CD14-positive monocyte (primary cell): ENCODE measurements around the gene MAL. TPM values are rescaled to one million over a fixed set of nuclear protein-coding genes. Genes with fewer than 3 reads are reported as not detected.

ENCODE experiments used
- DNase-seq, 3 donors: peaks; one replicate each; pipeline ENCODE4 v3.0.0-alpha.2; 2011 to 2022
- H2AFZ ChIP-seq: 2 replicates; pipeline ENCODE4 v1.6.0; 2012; ENCODE audit warnings: mild to moderate bottlenecking, low read depth, low read length, inconsistent platforms; ENCODE audit not compliant: insufficient read depth, poor library complexity, severe bottlenecking
- H3K27ac ChIP-seq, 2 donors: 1 replicate in 1 of 2; 2 replicates in 1 of 2; pipeline ENCODE4 v1.5.1; 2012 to 2013; ENCODE audit warnings: low read length in 2 of 2, control low read depth in 1 of 2, inconsistent platforms in 1 of 2, low read depth in 1 of 2, mild to moderate bottlenecking in 1 of 2
- H3K27me3 ChIP-seq, 2 donors: one replicate each; pipeline versions ENCODE4 v1.6.0 to v1.6.1; 2011 to 2013; ENCODE audit warnings: low read length in 2 of 2; ENCODE audit not compliant: control insufficient read depth in 2 of 2, insufficient read depth in 2 of 2
- H3K36me3 ChIP-seq, 2 donors: replicated peaks in 1 of 2; 1 replicate in 1 of 2; 2 replicates in 1 of 2; pipeline versions ENCODE4 v1.5.1 to v1.6.1; 2012 to 2013; ENCODE audit warnings: low read length in 2 of 2, control low read depth in 1 of 2, inconsistent platforms in 1 of 2, mild to moderate bottlenecking in 1 of 2; ENCODE audit not compliant: insufficient read depth in 2 of 2, control insufficient read depth in 1 of 2
- H3K4me1 ChIP-seq, 2 donors: 1 replicate in 1 of 2; 2 replicates in 1 of 2; pipeline versions ENCODE4 v1.5.1 to v1.6.1; 2012 to 2013; ENCODE audit warnings: low read length in 2 of 2, control low read depth in 1 of 2, inconsistent platforms in 1 of 2, mild to moderate bottlenecking in 1 of 2, moderate library complexity in 1 of 2; ENCODE audit not compliant: insufficient read depth in 2 of 2, control insufficient read depth in 1 of 2
- H3K4me2 ChIP-seq: replicated peaks from 2 replicates; pipeline ENCODE3; 2012; ENCODE audit warnings: low read length, moderate library complexity, mild to moderate bottlenecking; ENCODE audit not compliant: poor library complexity, severe bottlenecking; ENCODE audit errors: extremely low read depth
- H3K4me3 ChIP-seq, 3 experiments: fragments of 200-600 bp in 1 of 3; sonication (generic) in 1 of 3; replicated peaks in 1 of 3; 1 replicate in 2 of 3; 2 replicates in 1 of 3; pipeline ENCODE4 v1.5.1; 2011 to 2013; ENCODE audit warnings: low read length in 3 of 3, mild to moderate bottlenecking in 3 of 3, control low read depth in 2 of 3, low read depth in 2 of 3, inconsistent platforms in 1 of 3, moderate library complexity in 1 of 3
- H3K79me2 ChIP-seq: 2 replicates; pipeline ENCODE4 v1.6.0; 2012; ENCODE audit warnings: mild to moderate bottlenecking, control low read depth, inconsistent platforms, low read length, moderate library complexity; ENCODE audit not compliant: insufficient read depth
- H3K9ac ChIP-seq: 2 replicates; pipeline ENCODE4 v1.6.0; 2017; ENCODE audit warnings: low read length, mild to moderate bottlenecking; ENCODE audit not compliant: insufficient read depth, poor library complexity, severe bottlenecking
- H3K9me3 ChIP-seq, 2 donors: replicated peaks in 1 of 2; 1 replicate in 1 of 2; 2 replicates in 1 of 2; pipeline versions ENCODE4 v1.5.1 to v1.6.1; 2012 to 2013; ENCODE audit warnings: low read length in 2 of 2, control low read depth in 1 of 2; ENCODE audit not compliant: control insufficient read depth in 1 of 2, insufficient read depth in 1 of 2
- H4K20me1 ChIP-seq: 2 replicates; pipeline ENCODE4 v1.6.0; 2012; ENCODE audit warnings: mild to moderate bottlenecking, low read length, control low read depth, moderate library complexity; ENCODE audit not compliant: insufficient read depth
- H3K27ac Mint-ChIP-seq, 7 donors: one replicate each; pipeline ENCODE4 v1.8.0; 2020; ENCODE audit warnings: mild to moderate bottlenecking in 7 of 7, mixed read lengths in 7 of 7, moderate library complexity in 6 of 7, inconsistent platforms in 2 of 7
- H3K27me3 Mint-ChIP-seq, 3 donors: one replicate each; pipeline ENCODE4 v1.8.0; 2021 to 2022; ENCODE audit warnings: low read depth in 3 of 3, mild to moderate bottlenecking in 3 of 3, mixed read lengths in 3 of 3, moderate library complexity in 3 of 3, inconsistent platforms in 1 of 3
- H3K36me3 Mint-ChIP-seq, 2 donors: one replicate each; pipeline ENCODE4 v1.8.0; 2020; ENCODE audit warnings: mixed read lengths in 2 of 2, inconsistent platforms in 1 of 2, mild to moderate bottlenecking in 1 of 2
- H3K4me1 Mint-ChIP-seq: one replicate; pipeline ENCODE4 v1.8.0; 2020; ENCODE audit warnings: mild to moderate bottlenecking, mixed read lengths
- H3K4me3 Mint-ChIP-seq, 2 donors: one replicate each; pipeline ENCODE4 v1.8.0; 2020; ENCODE audit warnings: mild to moderate bottlenecking in 2 of 2, mixed read lengths in 2 of 2, moderate library complexity in 1 of 2
- H3K9me3 Mint-ChIP-seq, 7 donors: one replicate each; pipeline ENCODE4 v1.8.0; 2020 to 2022; ENCODE audit warnings: mixed read lengths in 7 of 7, mild to moderate bottlenecking in 6 of 7, moderate library complexity in 6 of 7, inconsistent platforms in 2 of 7
- CTCF ChIP-seq: fragments of 200-600 bp; IDR thresholded peaks from one replicate; pipeline ENCODE4 v1.8.0; 2022; ENCODE audit warnings: antibody characterized with exemption, mild to moderate bottlenecking
- WGBS: methylation state at CpG from one replicate; pipeline ENCODE4 v1.1.5; 2013; ENCODE audit warnings: missing lambda C conversion rate; ENCODE audit not compliant: insufficient coverage; 5-methylcytosine and 5-hydroxymethylcytosine counted together
- intact Hi-C, 2 donors: fragments of 100-400 bp; cut with micrococcal nuclease; formaldehyde crosslinking; loops; one replicate each; pipeline versions ENCODE4 v1.15.0 to v1.15.1; 2023
- polyA plus RNA-seq, 3 donors: library from polyadenylated mRNA; depleted of rRNA in 1 of 3; unstranded in 2 of 3; stranded (reverse) in 1 of 3; fragments of 300-500 nt in 2 of 3; fragments of >200 nt in 1 of 3; fragmentation: Illumina TruSeq in 2 of 3; gene quantifications; 1 replicate in 2 of 3; 2 replicates in 1 of 3; pipeline ENCODE4 v1.2.3, GENCODE V29; 2012 to 2021

The MAL gene
- polyA plus RNA-seq, 3 donors, result 0.39 to 0.48 TPM; not detected in 1

- peaks cover 19 to 54% of the 10 kb centered on the region in 2 donors for H3K27me3 ChIP-seq
- intact Hi-C loops, result no loop called here
- no peaks in the 10 kb centered on the region for H3K79me2 ChIP-seq
- peak overlapping the region in 1 of 2 donors; percentile 62 for H3K4me3 Mint-ChIP-seq
- peaks cover 13% of the 10 kb centered on the region for H3K4me1 Mint-ChIP-seq
- no peak overlapping the region for H3K27ac ChIP-seq
- no peak for TF ChIP-seq CTCF
- no peaks in the 10 kb centered on the region for H4K20me1 ChIP-seq
- whole genome bisulfite sequencing, result 38% methylated on average over 5 of the region's 9 CpGs
- peaks cover 0 to 6% (median 0%) of the 10 kb centered on the region in 7 donors for H3K9me3 Mint-ChIP-seq
- DNase-seq, result no peak
- peaks cover 0 to 9% of the 10 kb centered on the region in 2 donors for H3K9me3 ChIP-seq
- H3K4me1 ChIP-seq, result peaks cover 5 to 7% of the 10 kb centered on the region in 2 donors
- no peak overlapping the region for H3K27ac Mint-ChIP-seq
- no peak overlapping the region for H3K9ac ChIP-seq
- H3K4me3 ChIP-seq, result no peak overlapping the region
- H3K36me3 Mint-ChIP-seq, result no peaks in the 10 kb centered on the region
- H2AFZ ChIP-seq, result no peak overlapping the region
- H3K36me3 ChIP-seq, result no peaks in the 10 kb centered on the region
- no peak overlapping the region for H3K4me2 ChIP-seq
- H3K27me3 Mint-ChIP-seq, result peaks cover 52 to 67% (median 55%) of the 10 kb centered on the region in 3 donors
These were observed 1.8 kb downstream of the MAL start for GRCh38 chr2:95027369-95027720.

- H3K4me2 ChIP-seq, result no peak overlapping the region
- Mint-ChIP-seq H3K4me3 (no peak overlapping the region), H3K9me3 (peaks cover 0 to 6% (median 0%) of the 10 kb centered on the region in 7 donors)
These were observed 4.4 kb downstream of the MAL start for GRCh38 chr2:95029898-95030341.

More at GRCh38 chr2:95029898-95030341, 4.4 kb downstream of the MAL start:
- no peak overlapping the region for H3K27ac Mint-ChIP-seq
- Histone ChIP-seq H3K9ac (no peak overlapping the region), H4K20me1 (no peaks in the 10 kb centered on the region), H3K4me3 (no peak overlapping the region), H3K4me1 (peaks cover 5 to 7% of the 10 kb centered on the region in 2 donors), H2AFZ (no peak overlapping the region), H3K27me3 (peaks cover 13 to 29% of the 10 kb centered on the region in 2 donors), H3K27ac (no peak overlapping the region), H3K79me2 (no peaks in the 10 kb centered on the region), H3K36me3 (no peaks in the 10 kb centered on the region), H3K9me3 (peaks cover 0 to 4% of the 10 kb centered on the region in 2 donors)
- no peak for DNase-seq
- no peak for TF ChIP-seq CTCF
- H3K4me1 Mint-ChIP-seq, result peaks cover 13% of the 10 kb centered on the region
- no CpG with 5 or more reads among the region's 4 CpGs for WGBS
- intact Hi-C loops, result no loop called here
- no peaks in the 10 kb centered on the region for H3K36me3 Mint-ChIP-seq
- peaks cover 32 to 41% (median 33%) of the 10 kb centered on the region in 3 donors for H3K27me3 Mint-ChIP-seq
